Glomerular visceral epithelial cell (primary cell): ENCODE measurements around the gene HYAL2.
A peak's percentile ranks its signal among the peaks of the same experiment; 100 is the strongest.

Source experiments
- DNase-seq: peaks from one replicate; pipeline ENCODE4 v3.0.0-alpha.2; 2016; ENCODE audit errors: extremely low spot score

Gene HYAL2

DNA sequence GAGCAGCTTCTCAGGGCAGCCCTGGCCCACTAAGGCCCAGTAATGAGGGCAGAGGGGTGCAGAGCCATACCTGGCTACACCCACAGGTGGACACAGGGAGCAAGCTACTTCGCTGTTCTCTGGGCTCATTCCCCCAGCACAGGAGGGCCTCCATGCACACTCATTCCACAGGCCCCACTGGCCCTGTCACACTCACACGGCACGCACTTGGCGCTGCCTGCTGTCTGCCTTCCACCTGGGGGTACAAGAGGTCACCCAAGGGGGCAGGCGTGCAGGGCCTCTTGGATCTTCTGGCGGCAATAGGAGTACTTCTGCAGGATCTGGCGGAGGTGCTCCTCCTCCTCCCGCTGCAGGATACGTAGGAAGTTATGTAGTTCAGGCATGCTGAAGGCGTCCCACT is 7.8 kb upstream of the HYAL2 start:
- no peak for DNase-seq

DNA sequence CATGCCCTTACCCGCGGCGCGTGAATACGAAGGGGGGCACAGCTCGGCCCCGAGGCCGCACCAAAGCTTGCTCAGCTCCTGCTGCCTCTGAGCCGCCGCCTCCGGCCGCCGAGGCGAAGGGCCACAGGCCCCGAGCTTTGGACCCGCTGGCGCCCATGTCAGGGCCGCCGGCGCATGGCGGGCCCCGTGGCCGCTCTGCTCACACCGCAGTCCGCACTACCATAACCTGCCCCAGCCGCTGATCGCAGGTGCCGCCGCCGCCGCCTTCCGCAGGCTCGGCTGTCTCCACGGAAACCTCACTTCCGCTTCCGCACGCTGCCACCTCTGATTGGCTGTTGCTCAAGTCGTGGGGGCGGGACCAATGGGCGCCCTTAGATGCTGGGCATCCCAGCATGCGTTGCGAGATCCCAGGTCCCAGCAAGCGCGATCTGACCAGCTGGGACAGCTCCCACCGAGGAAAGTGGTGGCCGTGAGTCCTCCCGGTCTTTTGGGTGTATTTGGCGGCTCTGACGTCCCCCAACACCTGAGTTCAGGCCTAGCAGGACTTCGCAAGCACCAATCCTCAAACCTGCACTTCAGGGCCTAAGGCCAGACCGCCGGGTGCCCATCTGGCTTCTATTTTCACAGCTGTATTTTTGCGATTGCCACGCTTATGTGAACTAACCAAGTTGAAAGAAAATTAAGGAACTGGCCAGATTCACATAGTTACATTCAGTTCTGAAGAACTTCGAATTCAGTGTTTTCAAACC is 5.6 kb upstream of the HYAL2 start, which contains the start of gene TUSC2:
TSS of gene TUSC2 (minus strand) at position 281 of the 749 bp plus-strand sequence. CDS start at position 157, 124 bp downstream.
- peak; percentile 96 for DNase-seq

DNA sequence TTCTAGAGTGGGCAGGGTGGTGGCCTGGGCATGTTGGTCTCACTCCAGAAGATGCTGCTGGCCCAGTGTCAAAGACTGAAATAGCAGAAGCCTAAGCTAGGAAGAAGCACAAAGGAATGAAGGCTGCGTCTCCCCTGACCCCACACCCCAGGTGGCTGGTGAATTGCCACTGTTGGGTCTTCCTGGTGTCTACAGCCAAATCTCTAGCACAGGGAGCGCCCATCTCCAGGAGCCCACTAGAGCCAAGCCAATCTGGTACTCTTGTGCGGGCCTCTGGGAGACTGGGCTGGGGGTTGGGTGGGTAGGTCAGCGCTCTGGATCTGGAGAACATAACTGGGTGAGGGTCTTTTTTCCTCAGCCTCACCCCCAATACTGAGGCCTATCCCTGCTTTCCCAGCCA is 4.6 kb upstream of the HYAL2 start:
- DNase-seq, result no peak

DNA sequence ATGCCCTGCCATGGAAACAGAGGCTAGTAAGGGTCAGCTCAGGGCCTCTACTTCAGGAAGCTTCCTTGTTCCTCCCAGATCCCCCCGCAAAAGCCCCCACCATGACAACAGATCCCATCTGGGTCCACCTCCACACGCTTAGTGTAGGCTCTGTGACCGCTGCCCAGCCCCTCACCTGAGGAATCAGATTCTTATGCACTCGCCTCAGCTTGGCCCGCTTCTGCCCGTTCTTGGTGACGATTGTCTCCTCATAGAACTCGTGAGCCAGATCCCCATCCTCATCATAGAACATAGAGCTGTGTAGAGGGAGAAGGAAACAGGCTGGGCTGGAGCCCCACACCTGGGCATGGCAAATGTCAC is 3.6 kb upstream of the HYAL2 start:
- DNase-seq, result no peak

DNA sequence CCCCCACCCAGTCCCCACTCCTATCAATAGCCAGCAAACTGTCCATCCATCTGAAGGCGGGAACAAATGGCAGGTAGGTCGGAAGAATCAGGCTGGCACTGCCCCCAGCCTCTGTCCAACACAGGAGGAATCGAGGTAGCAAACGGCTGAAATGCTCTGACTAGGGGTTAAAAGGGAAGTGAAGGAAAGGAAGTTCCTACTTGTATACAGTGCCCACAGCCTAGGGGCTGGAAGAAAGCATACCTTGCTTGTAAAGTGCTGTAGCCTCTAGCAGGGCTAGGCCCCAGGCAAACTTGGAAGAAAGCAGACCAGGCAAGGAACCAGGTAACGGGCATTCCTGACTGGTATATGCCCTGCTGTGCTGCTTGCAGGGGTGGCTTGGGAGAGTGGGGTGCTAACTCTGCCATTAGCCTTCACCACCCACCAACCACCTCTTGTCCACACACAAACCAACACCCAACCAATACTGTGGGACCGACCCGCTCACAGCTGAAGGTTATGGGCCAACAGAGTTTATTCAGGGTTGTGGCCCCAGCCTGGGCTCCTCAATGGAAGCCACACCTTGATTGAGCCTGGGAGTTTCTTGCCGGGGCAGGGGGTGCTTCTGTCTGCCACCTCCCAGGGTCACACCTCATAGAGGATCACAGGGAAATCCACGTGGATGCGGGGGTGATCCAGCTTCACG is 3.1 kb upstream of the HYAL2 start:
- no peak for DNase-seq

DNA sequence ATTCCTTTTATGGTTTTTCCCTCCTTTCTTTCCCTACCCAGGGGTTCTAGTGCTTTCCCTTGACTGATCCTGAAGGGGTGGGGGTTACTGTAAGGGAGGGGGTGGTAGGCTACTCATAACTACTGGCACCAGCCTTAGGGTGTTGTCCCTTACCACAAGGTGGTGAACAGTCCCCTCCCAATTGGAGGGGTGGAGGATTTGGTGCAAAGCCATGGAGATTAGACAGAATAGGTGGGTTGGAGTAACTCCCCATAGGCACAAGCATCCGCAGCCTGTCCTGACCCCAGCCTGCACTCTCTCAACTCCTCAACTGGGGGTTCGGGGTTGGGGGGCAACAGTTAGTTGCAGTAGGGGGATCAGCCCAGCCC is 2.6 kb upstream of the HYAL2 start:
- DNase-seq, result no peak

DNA sequence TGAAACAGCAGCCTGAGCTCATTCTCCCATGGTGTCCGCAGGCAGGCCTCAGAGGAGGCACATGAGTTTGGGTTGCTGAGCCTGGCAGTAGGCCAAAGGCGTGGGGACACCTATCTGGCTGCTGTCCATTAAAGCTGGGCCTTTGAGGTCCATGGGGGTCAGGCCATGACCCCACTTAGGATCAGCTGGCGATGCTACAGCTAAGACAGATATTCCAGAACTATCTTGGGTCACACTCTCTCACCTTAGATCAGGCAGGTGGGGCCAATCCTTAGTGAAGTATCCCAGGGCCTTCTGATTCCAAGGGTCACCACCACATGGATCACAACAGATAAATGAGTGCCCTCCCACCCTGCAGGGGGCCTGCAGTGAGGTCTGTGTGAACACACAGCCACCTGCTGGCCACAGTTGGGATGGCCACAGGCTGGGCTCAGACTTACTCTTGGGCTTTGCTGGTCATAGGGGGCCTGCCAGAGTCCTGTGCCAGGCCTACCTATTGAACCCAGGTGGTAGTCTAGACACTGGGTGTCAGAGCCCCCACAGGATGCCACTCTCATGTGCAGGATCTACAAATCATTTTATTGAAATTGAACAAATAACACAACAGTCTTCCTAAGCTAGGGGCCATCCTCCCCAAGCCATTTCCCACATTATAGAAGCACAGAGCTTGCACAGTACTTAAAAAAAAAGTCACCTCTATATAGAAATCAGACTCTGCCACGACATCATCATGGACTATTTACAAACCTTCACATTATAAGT is 2.0 kb upstream of the HYAL2 start:
- DNase-seq, result peak; percentile 68

DNA sequence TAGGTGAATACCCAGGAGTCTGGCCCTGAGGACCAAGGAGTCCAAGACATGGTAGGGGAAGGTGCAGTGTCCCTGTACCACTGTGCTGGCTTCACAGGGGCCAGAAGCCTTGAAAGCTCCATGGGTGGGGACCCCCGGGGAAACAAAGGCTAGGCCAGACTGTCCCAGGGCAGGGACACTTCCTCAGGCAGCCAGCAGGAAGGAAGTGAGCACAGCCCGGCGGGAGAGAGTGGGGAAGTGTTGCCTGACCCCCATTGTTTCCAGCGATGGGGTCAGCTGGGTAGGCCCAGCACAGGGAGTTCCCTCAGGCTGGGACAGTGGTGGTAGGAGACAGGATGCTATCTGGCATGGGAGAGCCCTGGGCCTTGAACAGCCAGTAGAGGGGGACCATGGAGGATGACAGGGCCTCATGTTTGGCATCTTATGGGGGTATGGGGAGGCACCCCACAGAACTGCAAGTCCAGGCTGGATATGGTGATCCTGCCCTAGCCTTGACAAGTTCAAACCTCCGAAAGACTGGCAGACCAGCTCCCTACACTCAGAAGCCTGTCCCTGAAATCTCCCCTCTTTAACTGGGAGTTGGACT is 1.2 kb upstream of the HYAL2 start:
- no peak for DNase-seq

DNA sequence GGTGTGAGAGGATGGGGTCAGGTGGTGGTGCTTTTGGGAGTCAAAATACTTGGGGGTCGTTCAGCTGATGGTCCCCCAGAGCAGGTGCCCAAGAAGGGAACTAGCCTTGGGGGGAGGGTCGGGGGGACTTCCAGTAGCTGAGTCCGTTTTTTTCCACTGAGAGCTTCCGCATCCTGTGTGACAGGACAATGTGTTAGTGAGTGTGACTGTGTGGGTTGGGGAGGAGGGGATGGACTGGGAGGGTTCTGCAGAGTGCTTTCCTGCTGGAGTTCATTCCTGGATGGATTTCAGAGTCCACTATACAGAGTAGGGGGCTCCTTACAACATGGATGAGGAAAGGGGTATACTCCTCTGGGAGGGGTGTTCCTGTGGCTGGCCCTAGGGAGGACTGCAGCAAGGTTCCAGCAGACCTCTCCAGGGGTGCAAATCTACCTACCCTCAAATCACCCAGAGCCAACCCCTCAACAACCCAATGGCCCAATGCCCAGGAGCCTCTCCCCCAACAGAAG is 601 bp upstream of the HYAL2 start:
- DNase-seq, result no peak

DNA sequence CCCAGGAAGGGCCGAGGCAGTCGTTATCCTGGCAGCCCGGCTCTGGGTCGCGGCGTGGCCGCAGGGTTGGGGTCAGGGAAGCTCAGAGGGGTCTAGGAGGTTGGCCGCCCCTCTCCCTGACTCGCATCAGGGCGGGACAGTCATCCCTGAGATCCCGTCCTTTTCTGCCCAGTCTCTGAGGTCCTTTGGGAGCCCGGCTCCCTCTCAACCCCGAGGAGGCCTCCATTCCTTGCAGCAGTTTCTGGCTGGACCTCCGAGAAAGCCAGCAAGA is 495 bp downstream of the HYAL2 start:
- no peak for DNase-seq

DNA sequence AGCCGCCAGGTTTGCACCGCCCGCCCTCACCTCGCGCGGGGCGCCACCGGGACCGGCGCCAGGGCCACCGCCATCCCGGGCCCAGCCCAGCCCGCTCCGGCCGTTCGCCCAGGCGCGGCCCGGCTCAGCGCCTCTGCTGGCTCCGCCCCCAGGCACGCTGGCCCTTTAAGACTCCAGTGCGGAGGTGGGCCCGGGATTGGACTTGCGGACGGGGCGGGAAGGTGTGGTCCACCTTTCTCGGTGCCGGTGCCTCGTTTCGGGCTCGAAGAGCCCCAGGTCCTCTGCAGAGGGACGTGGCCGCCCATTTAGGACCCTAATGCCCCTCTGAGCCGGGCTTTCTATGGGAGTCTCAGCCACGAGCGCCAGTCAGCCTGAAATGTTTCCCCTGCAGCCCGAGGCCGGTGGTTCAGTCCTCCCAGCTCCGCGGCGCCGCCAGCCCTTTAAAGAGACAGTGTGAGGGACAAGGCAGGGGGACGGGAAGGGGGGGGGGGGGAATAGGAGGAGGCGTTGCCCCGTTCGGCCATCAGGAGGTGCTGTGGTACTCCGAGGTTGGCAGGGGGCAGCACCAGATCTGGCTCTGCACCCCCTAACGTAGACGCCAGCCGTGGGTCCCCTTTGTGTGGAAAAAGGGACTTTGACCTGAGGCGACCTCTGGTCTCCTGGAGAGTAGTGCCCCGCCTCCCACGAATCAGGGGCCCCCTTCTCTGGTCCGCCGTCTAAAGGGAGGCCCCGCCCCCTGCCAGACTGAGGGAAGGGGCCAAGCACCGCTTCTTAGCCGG is 1.0 kb downstream of the HYAL2 start:
- DNase-seq, result peak; percentile 84

DNA sequence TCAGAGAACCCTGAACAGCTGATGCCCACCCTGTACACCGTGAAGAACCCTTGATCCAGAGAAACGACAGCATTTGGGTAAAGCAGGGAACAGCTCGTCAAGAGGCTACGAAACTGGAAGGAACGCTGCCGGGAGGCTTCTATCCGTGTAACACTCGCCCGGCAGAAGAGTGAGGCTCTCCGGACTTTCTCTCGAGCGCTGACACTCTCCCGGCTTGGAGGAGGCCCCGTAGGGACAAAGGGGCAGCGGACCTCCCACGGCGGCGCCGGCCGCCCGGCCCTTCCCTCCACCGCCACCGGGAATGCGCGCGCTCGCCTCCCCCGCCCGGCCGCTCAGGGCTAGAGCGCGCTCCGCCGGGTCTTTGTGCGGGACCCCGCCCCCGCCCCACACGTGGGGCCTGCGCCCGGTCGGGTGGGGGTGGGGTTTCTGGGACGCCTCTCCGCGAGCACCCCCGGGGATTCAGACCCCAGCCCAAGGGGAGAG is 1.7 kb downstream of the HYAL2 start:
- DNase-seq, result peak; percentile 68

DNA sequence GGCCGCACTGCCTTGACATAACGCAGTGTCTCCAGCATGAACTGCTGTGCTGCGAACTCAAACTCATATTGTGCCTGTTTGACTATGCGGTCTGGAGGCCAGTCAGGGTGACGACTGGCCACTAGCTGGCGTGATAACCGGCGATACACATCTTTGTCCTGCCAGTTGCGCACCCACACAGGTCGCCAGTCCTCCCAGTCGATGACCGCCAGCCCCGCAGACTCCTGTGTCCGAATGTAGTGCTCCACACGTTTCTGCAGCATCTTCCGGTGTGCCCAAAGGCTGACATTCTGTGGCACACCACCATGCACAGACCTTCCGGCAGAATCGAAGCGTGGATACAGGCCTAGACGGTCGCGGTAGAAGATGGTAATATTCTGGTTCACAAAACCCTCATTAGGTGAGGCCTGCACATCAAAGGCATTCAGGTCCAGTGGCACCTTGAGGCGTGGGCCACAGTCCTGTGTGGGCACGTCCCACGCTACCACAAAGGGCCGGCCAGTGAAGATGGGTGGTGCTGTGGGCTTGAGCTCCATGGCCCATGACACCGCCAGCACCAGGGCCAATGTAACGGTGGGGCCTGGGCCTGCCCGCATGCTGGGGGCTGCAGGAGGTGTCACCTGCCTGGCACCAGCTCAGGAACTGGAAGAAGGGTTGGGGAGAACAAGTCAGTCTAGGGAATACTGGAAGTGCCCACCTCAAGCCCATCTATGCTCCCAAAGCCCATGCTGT is 2.5 kb downstream of the HYAL2 start:
- no peak for DNase-seq

DNA sequence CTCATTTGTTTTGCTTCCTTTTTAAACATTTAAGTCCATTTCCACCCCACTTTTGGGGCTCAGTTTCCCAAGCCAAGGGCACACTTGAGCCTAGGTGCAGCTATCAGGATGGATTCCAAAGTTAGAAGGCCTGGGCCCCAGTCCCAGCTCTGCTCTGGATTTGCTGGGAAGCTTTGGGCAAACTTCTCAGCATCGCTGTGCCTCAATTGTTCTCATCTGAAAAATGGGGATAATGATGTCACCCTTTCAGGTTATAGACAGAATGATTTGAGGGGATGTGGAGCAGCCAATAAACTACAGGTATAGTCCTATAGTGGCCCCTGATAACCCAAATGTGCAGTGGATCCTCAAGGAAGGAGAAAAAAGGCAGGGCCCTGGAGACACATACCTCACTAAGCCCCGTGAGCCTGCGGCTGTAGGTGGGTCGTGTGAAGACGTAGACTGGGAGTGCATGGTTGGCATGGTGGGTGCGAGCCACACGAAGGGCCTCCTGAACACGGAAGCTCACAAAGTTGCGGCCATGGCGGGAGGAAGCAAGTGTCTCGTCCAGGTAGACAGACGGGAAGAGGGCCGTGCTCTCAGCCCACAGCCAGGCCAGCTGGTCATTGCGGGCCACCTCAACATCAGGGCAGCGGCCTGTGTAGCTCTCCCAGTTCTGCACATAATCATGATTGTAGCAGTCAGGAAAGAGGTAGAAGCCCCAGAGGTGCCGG is 3.2 kb downstream of the HYAL2 start:
- DNase-seq, result no peak

DNA sequence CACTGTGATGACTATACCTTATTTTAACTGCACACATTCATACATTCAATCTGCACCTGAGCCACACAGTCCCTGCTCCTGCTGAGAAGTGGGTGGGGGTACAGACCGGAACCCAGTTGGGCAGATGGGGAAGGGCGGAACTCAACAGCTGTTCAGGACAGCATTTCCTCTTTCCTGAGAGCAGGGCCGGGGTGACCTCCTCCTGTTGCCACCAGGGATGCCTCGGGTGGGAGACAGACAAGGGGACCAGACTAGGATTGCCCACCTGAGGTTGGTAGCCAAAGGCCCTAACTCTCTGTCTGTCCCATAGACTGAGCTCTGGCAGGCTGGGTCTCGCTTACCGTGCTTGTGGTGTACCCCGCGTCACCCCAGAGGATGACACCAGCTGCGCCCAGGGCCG is 3.9 kb downstream of the HYAL2 start:
- DNase-seq, result no peak

DNA sequence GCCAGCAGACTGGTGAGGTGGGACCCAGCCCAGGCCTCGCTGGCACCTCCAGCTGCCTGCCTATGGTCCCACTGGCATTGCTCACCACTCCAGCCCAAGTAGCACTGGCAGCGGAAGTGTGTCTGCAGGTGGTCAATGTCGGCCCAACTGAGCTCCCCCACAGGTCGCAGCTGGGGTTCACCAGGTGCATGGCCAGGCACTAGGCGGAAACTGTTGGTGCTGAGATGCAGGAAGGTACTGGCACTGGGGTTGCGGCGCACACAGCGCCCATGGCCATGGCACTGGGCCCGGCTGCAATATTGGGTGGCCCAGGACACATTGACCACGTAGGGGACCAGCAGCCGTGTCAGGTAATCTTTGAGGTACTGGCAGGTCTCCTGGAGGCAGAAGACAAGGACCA is 4.4 kb downstream of the HYAL2 start:
- no peak for DNase-seq

DNA sequence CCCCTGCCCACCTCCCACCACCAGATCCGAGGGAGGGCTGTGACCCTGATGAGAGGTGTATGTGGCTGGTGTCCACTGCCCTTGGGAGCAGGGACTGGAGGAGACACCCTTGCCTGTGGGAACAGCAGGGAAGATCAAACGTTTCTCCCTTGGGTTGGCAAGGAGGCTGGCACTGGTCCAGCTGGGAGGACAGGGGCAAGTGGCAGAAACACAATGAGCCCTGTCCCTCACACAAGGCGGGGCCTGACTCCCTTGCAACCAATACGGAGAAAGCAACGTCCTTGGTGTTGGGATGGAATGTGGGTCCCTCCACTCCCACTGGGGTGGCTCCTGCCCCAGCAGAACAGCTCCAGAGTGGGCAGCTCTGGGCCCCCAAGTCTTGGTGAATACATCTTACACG is 5.2 kb downstream of the HYAL2 start:
- DNase-seq, result no peak

DNA sequence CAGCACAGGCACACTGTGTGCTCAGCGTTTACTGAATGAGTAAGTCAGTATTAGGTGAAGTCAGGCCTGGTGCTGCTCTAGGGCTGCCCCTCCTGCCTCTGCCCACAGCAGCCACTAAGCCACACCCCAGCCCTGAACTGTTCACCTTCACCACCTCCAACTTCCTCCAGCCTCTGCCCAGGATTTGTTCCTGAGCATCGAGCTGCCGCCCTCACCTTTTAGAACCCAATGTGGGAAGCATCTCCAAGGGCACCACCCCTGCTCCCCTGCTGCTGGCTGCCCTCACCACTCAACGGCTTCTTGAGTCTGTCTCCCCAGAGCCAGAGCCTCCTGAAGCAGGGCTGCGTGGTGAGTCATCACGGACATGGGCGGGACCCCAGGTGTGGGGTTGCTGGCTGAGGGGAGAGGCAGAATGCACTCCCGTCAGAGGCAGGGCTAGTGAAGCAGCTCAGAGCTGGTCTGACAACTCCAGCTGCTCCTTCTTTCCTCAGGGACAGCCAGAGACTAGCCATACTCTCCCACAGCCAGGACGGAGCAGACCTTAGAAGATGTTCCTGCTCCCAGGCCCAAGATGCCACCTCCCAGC is 5.8 kb downstream of the HYAL2 start:
- DNase-seq, result peak; percentile 87

DNA sequence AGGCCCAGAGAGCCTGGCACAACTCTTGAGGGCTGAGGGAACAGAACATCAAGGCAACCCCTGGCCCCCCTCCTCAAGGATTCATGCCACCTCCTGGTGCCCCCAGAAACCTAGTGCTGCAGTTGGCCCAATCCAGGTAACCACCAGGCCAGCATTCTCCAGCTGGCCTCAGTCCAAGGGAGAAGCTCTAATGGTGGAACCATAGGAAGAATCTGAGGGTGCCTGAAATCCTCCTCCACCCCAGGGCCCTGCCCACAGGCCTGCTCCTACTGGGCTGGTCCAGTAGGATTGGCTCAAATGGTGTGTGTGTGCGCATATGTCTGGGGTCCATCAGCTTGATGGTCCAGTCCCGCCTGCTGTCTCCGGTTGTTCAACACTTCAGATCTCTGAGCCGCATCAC is 7.7 kb downstream of the HYAL2 start:
- DNase-seq, result no peak

DNA sequence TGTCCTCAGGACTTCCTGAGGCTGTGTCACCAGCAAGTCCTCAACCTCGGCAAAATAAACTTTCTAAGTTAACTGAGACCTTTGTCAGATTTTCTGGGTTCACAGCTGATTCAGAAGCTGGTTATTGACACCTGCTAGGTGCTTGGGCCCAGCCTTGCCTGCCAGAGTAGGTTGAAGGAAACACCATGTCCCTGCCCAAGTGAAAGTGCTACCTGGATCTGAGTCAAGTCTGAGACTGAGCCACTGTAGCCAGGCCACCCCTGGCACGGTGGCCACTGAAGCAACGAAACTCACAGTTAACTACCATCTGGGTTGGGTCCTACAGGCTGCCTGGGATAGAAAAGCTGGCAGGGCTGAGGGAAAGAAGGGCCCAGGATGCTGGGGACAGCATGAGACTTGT is 8.2 kb downstream of the HYAL2 start:
- DNase-seq, result no peak
